ENCODE measurements around the gene KCTD5.

The KCTD5 gene

GRCh38 chr16:2743007-2743810, 60.9 kb downstream of the KCTD5 start:
- Histone ChIP-seq H3K36me3 (ENCODE audit: control insufficient read depth, insufficient read depth, low read length) (no peaks in the 10 kb centered on the region), H3K4me3 (ENCODE audit: low read depth, low read length) (no peak overlapping the region), H3K9me3 (ENCODE audit: control insufficient read depth, insufficient read depth, low read length) (no peaks in the 10 kb centered on the region), H3K27me3 (ENCODE audit: control insufficient read depth, insufficient read depth, low read length) (no peaks in the 10 kb centered on the region), H3K9ac (ENCODE audit: low read depth, low read length) (no peak overlapping the region), H3K4me1 (ENCODE audit: control insufficient read depth, insufficient read depth, low read length) (no peaks in the 10 kb centered on the region)

- H3K9me3 ChIP-seq (ENCODE audit: control insufficient read depth, insufficient read depth, low read length), result no peaks in the 10 kb centered on the region
- H3K36me3 ChIP-seq (ENCODE audit: control insufficient read depth, insufficient read depth, low read length), result peaks cover 2% of the 10 kb centered on the region
- no peaks in the 10 kb centered on the region for H3K4me1 ChIP-seq (ENCODE audit: control insufficient read depth, insufficient read depth, low read length)
- no peak overlapping the region for H3K4me3 ChIP-seq (ENCODE audit: low read depth, low read length)
- no peak overlapping the region for H3K9ac ChIP-seq (ENCODE audit: low read depth, low read length)
- no peaks in the 10 kb centered on the region for H3K27me3 ChIP-seq (ENCODE audit: control insufficient read depth, insufficient read depth, low read length)
Measured at GRCh38 chr16:2744711-2745110, 62.4 kb downstream of the KCTD5 start.

GRCh38 chr16:2745116-2745890, 63.0 kb downstream of the KCTD5 start:
- H3K9me3 ChIP-seq (ENCODE audit: control insufficient read depth, insufficient read depth, low read length), result no peaks in the 10 kb centered on the region
- no peaks in the 10 kb centered on the region for H3K4me1 ChIP-seq (ENCODE audit: control insufficient read depth, insufficient read depth, low read length)
- H3K27me3 ChIP-seq (ENCODE audit: control insufficient read depth, insufficient read depth, low read length), result no peaks in the 10 kb centered on the region
- no peak overlapping the region for H3K9ac ChIP-seq (ENCODE audit: low read depth, low read length)
- H3K36me3 ChIP-seq (ENCODE audit: control insufficient read depth, insufficient read depth, low read length), result peaks cover 2% of the 10 kb centered on the region
- H3K4me3 ChIP-seq (ENCODE audit: low read depth, low read length), result no peak overlapping the region

GRCh38 chr16:2745961-2746360, 63.6 kb downstream of the KCTD5 start:
- Histone ChIP-seq H3K36me3 (ENCODE audit: control insufficient read depth, insufficient read depth, low read length) (peaks cover 2% of the 10 kb centered on the region), H3K9me3 (ENCODE audit: control insufficient read depth, insufficient read depth, low read length) (no peaks in the 10 kb centered on the region), H3K9ac (ENCODE audit: low read depth, low read length) (no peak overlapping the region), H3K27me3 (ENCODE audit: control insufficient read depth, insufficient read depth, low read length) (no peaks in the 10 kb centered on the region), H3K4me1 (ENCODE audit: control insufficient read depth, insufficient read depth, low read length) (no peaks in the 10 kb centered on the region), H3K4me3 (ENCODE audit: low read depth, low read length) (no peak overlapping the region)

GRCh38 chr16:2748757-2749455, 66.6 kb downstream of the KCTD5 start:
- Histone ChIP-seq H3K4me1 (ENCODE audit: control insufficient read depth, insufficient read depth, low read length) (no peaks in the 10 kb centered on the region), H3K9ac (ENCODE audit: low read depth, low read length) (no peak overlapping the region), H3K36me3 (ENCODE audit: control insufficient read depth, insufficient read depth, low read length) (peaks cover 2% of the 10 kb centered on the region), H3K27me3 (ENCODE audit: control insufficient read depth, insufficient read depth, low read length) (no peaks in the 10 kb centered on the region), H3K4me3 (ENCODE audit: low read depth, low read length) (no peak overlapping the region), H3K9me3 (ENCODE audit: control insufficient read depth, insufficient read depth, low read length) (no peaks in the 10 kb centered on the region)

GRCh38 chr16:2749476-2749875, 67.2 kb downstream of the KCTD5 start:
- H3K9me3 ChIP-seq (ENCODE audit: control insufficient read depth, insufficient read depth, low read length), result no peaks in the 10 kb centered on the region
- no peaks in the 10 kb centered on the region for H3K27me3 ChIP-seq (ENCODE audit: control insufficient read depth, insufficient read depth, low read length)
- H3K36me3 ChIP-seq (ENCODE audit: control insufficient read depth, insufficient read depth, low read length), result peaks cover 2% of the 10 kb centered on the region
- no peak overlapping the region for H3K4me3 ChIP-seq (ENCODE audit: low read depth, low read length)
- peaks cover under 1% of the 10 kb centered on the region for H3K4me1 ChIP-seq (ENCODE audit: control insufficient read depth, insufficient read depth, low read length)
- no peak overlapping the region for H3K9ac ChIP-seq (ENCODE audit: low read depth, low read length)

GRCh38 chr16:2749936-2750335, 67.6 kb downstream of the KCTD5 start:
- Histone ChIP-seq H3K36me3 (ENCODE audit: control insufficient read depth, insufficient read depth, low read length) (peaks cover 2% of the 10 kb centered on the region), H3K27me3 (ENCODE audit: control insufficient read depth, insufficient read depth, low read length) (no peaks in the 10 kb centered on the region), H3K4me3 (ENCODE audit: low read depth, low read length) (no peak overlapping the region), H3K9ac (ENCODE audit: low read depth, low read length) (no peak overlapping the region), H3K4me1 (ENCODE audit: control insufficient read depth, insufficient read depth, low read length) (peaks cover 5% of the 10 kb centered on the region), H3K9me3 (ENCODE audit: control insufficient read depth, insufficient read depth, low read length) (no peaks in the 10 kb centered on the region)

- Histone ChIP-seq H3K9me3 (ENCODE audit: control insufficient read depth, insufficient read depth, low read length) (no peaks in the 10 kb centered on the region), H3K36me3 (ENCODE audit: control insufficient read depth, insufficient read depth, low read length) (peaks cover 8% of the 10 kb centered on the region), H3K4me3 (ENCODE audit: low read depth, low read length) (peak overlapping the region; percentile 88), H3K9ac (ENCODE audit: low read depth, low read length) (peak overlapping the region; percentile 97), H3K27me3 (ENCODE audit: control insufficient read depth, insufficient read depth, low read length) (no peaks in the 10 kb centered on the region), H3K4me1 (ENCODE audit: control insufficient read depth, insufficient read depth, low read length) (peaks cover 15% of the 10 kb centered on the region)
Measured at GRCh38 chr16:2751577-2752034, 69.3 kb downstream of the KCTD5 start.

- peak within 1 kb of the TSS; percentile 97 for H3K9ac ChIP-seq (ENCODE audit: low read depth, low read length)
- H3K36me3 ChIP-seq (ENCODE audit: control insufficient read depth, insufficient read depth, low read length), result peaks cover 11% of the 10 kb centered on the region
- H3K4me3 ChIP-seq (ENCODE audit: low read depth, low read length), result peak within 1 kb of the TSS; percentile 88
- H3K27me3 ChIP-seq (ENCODE audit: control insufficient read depth, insufficient read depth, low read length), result no peaks in the 10 kb centered on the region
- peaks cover 15% of the 10 kb centered on the region for H3K4me1 ChIP-seq (ENCODE audit: control insufficient read depth, insufficient read depth, low read length)
- no peaks in the 10 kb centered on the region for H3K9me3 ChIP-seq (ENCODE audit: control insufficient read depth, insufficient read depth, low read length)
Measured at GRCh38 chr16:2752035-2752849, 69.9 kb downstream of the KCTD5 start, which contains the start of gene SRRM2. SRRM2 (plus strand) TSS chr16:2752638; CDS start chr16:2756365, 3,727 bp downstream.

- Histone ChIP-seq H3K9ac (ENCODE audit: low read depth, low read length) (peak overlapping the region; percentile 97), H3K4me3 (ENCODE audit: low read depth, low read length) (peak overlapping the region; percentile 88), H3K36me3 (ENCODE audit: control insufficient read depth, insufficient read depth, low read length) (peaks cover 19% of the 10 kb centered on the region), H3K9me3 (ENCODE audit: control insufficient read depth, insufficient read depth, low read length) (no peaks in the 10 kb centered on the region), H3K27me3 (ENCODE audit: control insufficient read depth, insufficient read depth, low read length) (no peaks in the 10 kb centered on the region), H3K4me1 (ENCODE audit: control insufficient read depth, insufficient read depth, low read length) (peaks cover 15% of the 10 kb centered on the region)
Measured at GRCh38 chr16:2752850-2753732, 70.8 kb downstream of the KCTD5 start.
